ENCODE data around the gene SRC. TPM values are rescaled to one million over a fixed set of nuclear protein-coding genes. Genes with fewer than 3 reads are reported as not detected.

Gene SRC
- total RNA-seq, 4 donors from 2014 or later, result 18.8 to 39.5 (median 26.0) TPM

DNA sequence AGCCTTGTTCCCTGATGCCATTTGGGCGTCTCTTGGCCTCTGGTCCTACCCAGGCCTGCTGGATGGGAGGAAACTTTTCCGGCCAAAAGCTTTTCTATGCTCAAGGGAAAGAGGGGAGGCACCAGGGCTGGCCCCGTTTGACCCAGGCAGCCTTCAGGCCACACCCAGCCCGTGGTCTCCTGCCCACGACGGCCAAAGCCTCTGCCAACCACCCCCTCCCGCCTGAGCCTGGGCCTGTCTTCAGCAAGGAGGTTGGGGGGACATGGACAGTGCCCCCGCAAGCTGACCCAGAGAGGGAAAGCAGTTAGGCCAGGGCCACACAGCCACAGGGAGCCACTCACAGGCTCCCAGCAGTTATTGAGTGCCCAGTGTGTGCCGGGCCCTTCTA lies 49.5 kb downstream of the SRC start:
- no peaks in the 10 kb centered on the region for H3K9me3 ChIP-seq
- H3K27ac ChIP-seq, result no peak overlapping the region
- WGBS, result 54% methylated on average over 7 of the region's 9 CpGs
- no peak for DNase-seq (ENCODE audit: low spot score in 2 of 2)
- H3K27me3 ChIP-seq, result no peaks in the 10 kb centered on the region
- TF ChIP-seq POLR2A (IDR thresholded peaks at IDR 0.05) (no peak), EP300 (IDR thresholded peaks at IDR 0.05) (no peak), POLR2AphosphoS5 (IDR thresholded peaks at IDR 0.05) (no peak)
- TF ChIP-seq, protein P1, sequence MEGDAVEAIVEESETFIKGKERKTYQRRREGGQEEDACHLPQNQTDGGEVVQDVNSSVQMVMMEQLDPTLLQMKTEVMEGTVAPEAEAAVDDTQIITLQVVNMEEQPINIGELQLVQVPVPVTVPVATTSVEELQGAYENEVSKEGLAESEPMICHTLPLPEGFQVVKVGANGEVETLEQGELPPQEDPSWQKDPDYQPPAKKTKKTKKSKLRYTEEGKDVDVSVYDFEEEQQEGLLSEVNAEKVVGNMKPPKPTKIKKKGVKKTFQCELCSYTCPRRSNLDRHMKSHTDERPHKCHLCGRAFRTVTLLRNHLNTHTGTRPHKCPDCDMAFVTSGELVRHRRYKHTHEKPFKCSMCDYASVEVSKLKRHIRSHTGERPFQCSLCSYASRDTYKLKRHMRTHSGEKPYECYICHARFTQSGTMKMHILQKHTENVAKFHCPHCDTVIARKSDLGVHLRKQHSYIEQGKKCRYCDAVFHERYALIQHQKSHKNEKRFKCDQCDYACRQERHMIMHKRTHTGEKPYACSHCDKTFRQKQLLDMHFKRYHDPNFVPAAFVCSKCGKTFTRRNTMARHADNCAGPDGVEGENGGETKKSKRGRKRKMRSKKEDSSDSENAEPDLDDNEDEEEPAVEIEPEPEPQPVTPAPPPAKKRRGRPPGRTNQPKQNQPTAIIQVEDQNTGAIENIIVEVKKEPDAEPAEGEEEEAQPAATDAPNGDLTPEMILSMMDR (IDR thresholded peaks at IDR 0.05), result no peak
- peaks cover 43% of the 10 kb centered on the region for H3K36me3 ChIP-seq
- peaks cover 21% of the 10 kb centered on the region for H3K4me1 ChIP-seq
- H3K4me3 ChIP-seq, result no peak overlapping the region

DNA sequence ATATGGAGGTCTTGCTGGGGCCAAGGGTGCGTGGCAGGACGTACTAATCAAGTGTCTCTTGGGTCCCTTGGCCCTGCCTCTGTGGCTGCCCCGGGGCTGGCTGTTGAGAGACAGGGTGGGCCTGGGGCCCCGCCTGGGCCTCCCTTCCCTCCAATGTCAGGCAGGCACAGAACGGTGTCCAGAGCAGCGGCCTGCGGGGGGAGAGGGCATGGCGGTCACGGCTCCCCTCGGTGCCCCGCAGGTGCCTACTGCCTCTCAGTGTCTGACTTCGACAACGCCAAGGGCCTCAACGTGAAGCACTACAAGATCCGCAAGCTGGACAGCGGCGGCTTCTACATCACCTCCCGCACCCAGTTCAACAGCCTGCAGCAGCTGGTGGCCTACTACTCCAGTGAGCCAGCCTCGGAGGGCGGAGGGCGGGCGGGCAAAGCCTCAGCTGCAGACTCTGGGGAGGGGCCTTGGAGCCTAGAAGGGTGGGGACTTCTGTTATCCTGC lies 50.0 kb downstream of the SRC start:
- TF ChIP-seq, protein P1 (IDR thresholded peaks at IDR 0.05), result no peak
- TF ChIP-seq EP300 (IDR thresholded peaks at IDR 0.05), result no peak
- no peak for TF ChIP-seq POLR2AphosphoS5 (IDR thresholded peaks at IDR 0.05)
- no peak for TF ChIP-seq POLR2A (IDR thresholded peaks at IDR 0.05)
- no peaks in the 10 kb centered on the region for H3K27me3 ChIP-seq
- H3K4me1 ChIP-seq, result peaks cover 21% of the 10 kb centered on the region
- no peak overlapping the region for H3K4me3 ChIP-seq
- WGBS, result 69% methylated on average over 20 of the region's 22 CpGs
- H3K9me3 ChIP-seq, result no peaks in the 10 kb centered on the region
- peaks cover 38% of the 10 kb centered on the region for H3K36me3 ChIP-seq
- no peak for DNase-seq (ENCODE audit: low spot score in 2 of 2)
- H3K27ac ChIP-seq, result no peak overlapping the region

DNA sequence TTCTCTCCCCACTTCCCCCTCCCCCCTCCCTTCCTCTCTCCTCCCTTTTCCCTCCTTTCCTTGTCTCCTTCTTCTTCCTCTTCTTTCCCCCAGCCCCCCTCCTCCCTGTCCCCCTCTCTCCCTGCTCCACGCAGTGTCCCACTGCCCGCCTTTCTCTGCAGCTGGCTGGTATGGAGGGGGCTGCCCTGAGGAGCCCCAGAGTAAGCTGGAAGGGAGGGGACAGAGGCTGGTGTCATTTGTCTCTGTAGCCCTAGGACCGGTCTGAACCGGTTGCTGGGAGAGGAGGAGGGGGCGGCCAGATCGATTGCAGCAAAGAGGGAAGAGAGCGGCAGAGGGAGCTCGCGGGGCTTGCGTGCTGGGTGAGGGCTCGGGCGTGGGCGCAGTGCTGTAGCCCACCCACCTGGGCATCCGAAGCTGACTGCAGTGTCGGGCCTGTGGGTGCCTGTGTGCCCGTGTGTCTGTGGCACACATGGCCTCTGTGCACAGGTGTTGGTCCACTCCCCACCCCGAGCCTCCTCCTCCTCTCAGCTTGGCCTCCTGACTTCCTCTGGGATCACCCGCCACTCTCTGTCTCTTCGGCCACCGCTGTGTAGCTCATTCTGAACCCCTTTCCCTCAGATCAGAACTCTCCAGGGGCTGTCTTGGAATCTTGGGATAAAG lies 50.6 kb downstream of the SRC start:
- WGBS, result 72% methylated on average over 20 of the region's 20 CpGs
- H3K36me3 ChIP-seq, result peaks cover 40% of the 10 kb centered on the region
- DNase-seq (ENCODE audit: low spot score in 2 of 2), result no peak

DNA sequence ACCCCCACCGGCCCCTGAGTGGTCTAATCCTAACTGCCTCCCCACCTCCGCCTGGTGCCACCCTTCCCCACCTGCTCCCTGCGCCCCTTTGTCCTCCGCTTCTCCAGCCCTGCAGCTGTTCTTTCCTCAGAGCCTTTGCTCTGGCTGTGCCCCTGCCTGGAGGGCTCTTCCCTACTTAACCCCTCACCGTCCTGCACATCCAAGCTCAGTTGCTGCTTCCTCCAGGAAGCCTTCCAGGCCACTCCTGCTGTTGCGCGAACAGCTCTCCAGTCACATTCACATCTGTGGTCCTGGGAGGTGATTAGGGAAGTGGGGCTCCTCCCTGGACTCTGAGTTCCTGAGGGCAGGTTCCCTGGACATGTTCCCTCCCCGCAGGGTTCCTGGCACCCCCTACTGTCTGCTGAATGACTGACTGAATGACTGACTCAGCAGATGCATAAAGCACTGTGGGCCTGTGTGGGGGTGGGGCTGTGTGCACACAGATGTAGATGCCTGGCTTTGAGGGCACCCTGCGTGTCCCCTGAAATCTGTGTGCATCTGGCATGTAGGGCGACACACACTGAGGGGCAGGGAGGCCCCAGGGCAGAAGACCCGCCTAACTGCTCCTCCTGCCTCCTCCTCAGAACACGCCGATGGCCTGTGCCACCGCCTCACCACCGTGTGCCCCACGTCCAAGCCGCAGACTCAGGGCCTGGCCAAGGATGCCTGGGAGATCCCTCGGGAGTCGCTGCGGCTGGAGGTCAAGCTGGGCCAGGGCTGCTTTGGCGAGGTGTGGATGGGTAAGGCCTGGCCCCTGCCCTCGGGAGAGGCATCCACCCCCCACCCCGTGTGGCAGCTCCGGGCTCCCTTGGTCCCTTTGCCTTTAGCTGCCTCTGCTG lies 51.4 kb downstream of the SRC start:
- H3K4me1 ChIP-seq, result peaks cover 21% of the 10 kb centered on the region
- no peak overlapping the region for H3K4me3 ChIP-seq
- H3K9me3 ChIP-seq, result no peaks in the 10 kb centered on the region
- WGBS, result 90% methylated on average over 14 of the region's 24 CpGs
- no peak for DNase-seq (ENCODE audit: low spot score in 2 of 2)
- H3K27me3 ChIP-seq, result no peaks in the 10 kb centered on the region
- peaks cover 48% of the 10 kb centered on the region for H3K36me3 ChIP-seq
- no peak overlapping the region for H3K27ac ChIP-seq
- no peak for TF ChIP-seq POLR2A (IDR thresholded peaks at IDR 0.05)
- TF ChIP-seq, protein P1 (IDR thresholded peaks at IDR 0.05), result no peak
- TF ChIP-seq POLR2AphosphoS5 (IDR thresholded peaks at IDR 0.05), result no peak
- no peak for TF ChIP-seq EP300 (IDR thresholded peaks at IDR 0.05)

More for the DNA sequence above, 50.6 kb downstream of the SRC start:
- no peaks in the 10 kb centered on the region for H3K27me3 ChIP-seq
- H3K4me1 ChIP-seq, result peaks cover 21% of the 10 kb centered on the region
- TF ChIP-seq EP300 (IDR thresholded peaks at IDR 0.05), result no peak
- no peak for TF ChIP-seq POLR2A (IDR thresholded peaks at IDR 0.05)
- TF ChIP-seq POLR2AphosphoS5 (IDR thresholded peaks at IDR 0.05), result no peak
- TF ChIP-seq, protein P1 (IDR thresholded peaks at IDR 0.05), result no peak
- no peak overlapping the region for H3K27ac ChIP-seq
- H3K4me3 ChIP-seq, result no peak overlapping the region
- H3K9me3 ChIP-seq, result no peaks in the 10 kb centered on the region

Data from suprapubic skin (tissue), 4 donors.